Esophagus muscularis mucosa (tissue), 4 donors: ENCODE data around the gene IFFO2. TPM values are rescaled to one million over a fixed set of nuclear protein-coding genes. Genes with fewer than 3 reads are reported as not detected.

Experiments used
- DNase-seq: peaks from one replicate; pipeline ENCODE4 v3.0.0-alpha.2; 2017; ENCODE audit errors: extremely low spot score
- H3K27ac ChIP-seq, 4 donors: fragments of 200-600 bp; sonication (generic); replicated peaks in 1 of 4; 1 replicate in 3 of 4; 2 replicates in 1 of 4; pipeline ENCODE4 v1.5.1; 2016 to 2019; ENCODE audit warnings: mild to moderate bottlenecking in 1 of 4
- H3K27me3 ChIP-seq, 4 donors: fragments of 200-600 bp; sonication (generic); one replicate each; pipeline versions ENCODE4 v1.5.1 to v1.6.0; 2016 to 2019
- H3K36me3 ChIP-seq, 4 donors: fragments of 200-600 bp; sonication (generic); one replicate each; pipeline ENCODE4 v1.5.1; 2016 to 2019
- H3K4me1 ChIP-seq, 4 donors: fragments of 200-600 bp; sonication (generic); one replicate each; pipeline ENCODE4 v1.5.1; 2016 to 2019
- H3K4me3 ChIP-seq, 4 donors: fragments of 200-600 bp; sonication (generic); 1 replicate in 2 of 4; 2 replicates in 2 of 4; pipeline ENCODE4 v1.5.1; 2016 to 2019; ENCODE audit warnings: mild to moderate bottlenecking in 4 of 4, moderate library complexity in 1 of 4
- H3K9me3 ChIP-seq, 4 donors: fragments of 200-600 bp; sonication (generic); 1 replicate in 3 of 4; 2 replicates in 1 of 4; pipeline ENCODE4 v1.5.1; 2016 to 2019
- EP300 ChIP-seq: sonication (generic); formaldehyde crosslinking; IDR thresholded peaks from one replicate; pipeline ENCODE4 v1.6.1; 2017; ENCODE audit warnings: antibody characterized with exemption
- POLR2A ChIP-seq: fragments of 450-650 bp; IDR thresholded peaks from one replicate; pipeline ENCODE4 v1.6.1; 2017; ENCODE audit warnings: antibody characterized with exemption, moderate library complexity, mild to moderate bottlenecking, low read depth
- POLR2AphosphoS5 ChIP-seq, 2 donors: sonication (generic); formaldehyde crosslinking; IDR thresholded peaks; one replicate each; pipeline ENCODE4 v1.6.1; 2017; ENCODE audit warnings: antibody characterized with exemption in 2 of 2
- WGBS: methylation state at CpG from one replicate; pipeline ENCODE4 v1.1.5; 2018; 5-methylcytosine and 5-hydroxymethylcytosine counted together
- intact Hi-C: fragments of 100-400 bp; cut with DNase I; formaldehyde crosslinking; loops from one replicate; pipeline ENCODE4 v1.15.1; 2023
- total RNA-seq, 4 donors: library from RNA; depleted of rRNA; stranded (reverse); fragments of >200 nt; gene quantifications; one replicate each; pipeline versions ENCODE4 v1.1.0 to v1.2.1, GENCODE V29; 2016
- TF ChIP-seq, protein P1 (sequence below), 3 experiments: fragments of 200-600 bp in 2 of 3; fragments of 450-650 bp in 1 of 3; sonication (generic) in 2 of 3; IDR thresholded peaks; one replicate each; pipeline ENCODE4 v1.5.1; 2017 to 2019; ENCODE audit warnings: antibody characterized with exemption in 3 of 3, mild to moderate bottlenecking in 2 of 3, moderate library complexity in 1 of 3

The IFFO2 gene
- total RNA-seq, 4 donors from 2014 or later = 9.6 to 40.3 (median 16.3) TPM

DNA sequence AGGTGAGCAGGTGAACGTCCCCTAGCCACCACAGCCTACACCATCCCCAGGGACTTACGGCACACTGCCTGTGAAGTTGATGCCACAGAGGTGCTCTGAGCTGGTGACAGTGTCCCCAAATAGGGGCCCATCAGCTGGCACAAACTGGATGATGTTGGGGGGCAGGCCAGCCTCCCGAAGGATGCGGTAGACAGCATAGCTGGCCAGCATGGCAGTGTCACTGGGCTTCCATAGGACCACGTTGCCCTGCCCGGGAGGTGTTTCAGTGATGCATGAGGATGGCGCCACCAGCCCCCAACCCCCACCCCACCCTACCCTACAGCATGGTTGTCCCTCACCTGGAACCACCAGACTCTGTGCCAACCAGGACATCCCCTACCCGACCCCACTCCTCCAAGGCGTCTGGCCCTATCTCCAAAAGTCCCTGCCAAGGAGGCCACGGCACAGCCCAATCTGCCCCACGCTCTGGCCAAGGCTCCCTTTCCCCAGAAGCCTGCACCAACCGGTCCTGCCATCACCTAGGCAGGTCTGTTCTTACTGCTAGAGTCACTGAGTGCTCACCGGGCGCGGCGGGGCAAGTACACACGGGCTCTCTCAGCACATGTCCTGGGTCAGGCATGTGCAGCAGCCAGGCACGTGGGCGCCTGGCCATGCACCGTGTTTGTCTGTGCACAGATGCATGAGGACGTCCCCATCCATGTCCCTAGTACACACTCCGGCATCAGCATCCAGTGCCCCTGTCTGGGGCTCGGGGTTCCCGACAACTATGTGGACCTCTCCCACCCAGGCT lies 74.6 kb downstream of the IFFO2 start:
- Histone ChIP-seq H3K4me1 (no peaks in the 10 kb centered on the region), H3K9me3 (no peaks in the 10 kb centered on the region), H3K4me3 (no peak overlapping the region), H3K27ac (no peak overlapping the region), H3K36me3 (peaks cover 0 to 54% (median 27%) of the 10 kb centered on the region in 4 donors), H3K27me3 (no peaks in the 10 kb centered on the region)
- 91% methylated on average over 16 of the region's 24 CpGs for WGBS
- no peak for DNase-seq
- TF ChIP-seq POLR2A (no peak), EP300 (no peak), POLR2AphosphoS5 (IDR thresholded peaks at IDR 0.05) (no peak)
- TF ChIP-seq, protein P1, sequence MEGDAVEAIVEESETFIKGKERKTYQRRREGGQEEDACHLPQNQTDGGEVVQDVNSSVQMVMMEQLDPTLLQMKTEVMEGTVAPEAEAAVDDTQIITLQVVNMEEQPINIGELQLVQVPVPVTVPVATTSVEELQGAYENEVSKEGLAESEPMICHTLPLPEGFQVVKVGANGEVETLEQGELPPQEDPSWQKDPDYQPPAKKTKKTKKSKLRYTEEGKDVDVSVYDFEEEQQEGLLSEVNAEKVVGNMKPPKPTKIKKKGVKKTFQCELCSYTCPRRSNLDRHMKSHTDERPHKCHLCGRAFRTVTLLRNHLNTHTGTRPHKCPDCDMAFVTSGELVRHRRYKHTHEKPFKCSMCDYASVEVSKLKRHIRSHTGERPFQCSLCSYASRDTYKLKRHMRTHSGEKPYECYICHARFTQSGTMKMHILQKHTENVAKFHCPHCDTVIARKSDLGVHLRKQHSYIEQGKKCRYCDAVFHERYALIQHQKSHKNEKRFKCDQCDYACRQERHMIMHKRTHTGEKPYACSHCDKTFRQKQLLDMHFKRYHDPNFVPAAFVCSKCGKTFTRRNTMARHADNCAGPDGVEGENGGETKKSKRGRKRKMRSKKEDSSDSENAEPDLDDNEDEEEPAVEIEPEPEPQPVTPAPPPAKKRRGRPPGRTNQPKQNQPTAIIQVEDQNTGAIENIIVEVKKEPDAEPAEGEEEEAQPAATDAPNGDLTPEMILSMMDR (IDR thresholded peaks at IDR 0.05) = no peak
- intact Hi-C loops = no loop called here

DNA sequence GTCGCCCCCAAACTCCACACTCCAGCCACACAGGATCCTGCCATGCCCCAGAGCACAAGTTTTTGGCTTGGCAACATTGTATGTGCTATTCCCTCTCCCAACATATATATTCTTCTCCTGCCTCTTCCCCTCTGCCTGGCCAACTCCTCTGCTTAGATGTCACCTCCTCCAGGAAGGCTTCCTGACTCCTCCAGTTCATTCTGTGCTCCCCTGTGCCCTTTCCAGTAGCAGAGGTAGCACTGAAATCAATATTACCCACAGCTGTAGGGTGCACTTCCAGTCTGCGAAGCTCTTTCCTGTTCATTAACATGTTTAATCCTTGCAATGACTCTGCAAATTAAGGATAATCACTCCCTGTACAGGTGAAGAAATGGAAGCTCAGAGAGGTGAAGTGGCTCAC lies 75.3 kb downstream of the IFFO2 start:
- TF ChIP-seq, protein P1 (IDR thresholded peaks at IDR 0.05) = no peak
- TF ChIP-seq POLR2AphosphoS5 (IDR thresholded peaks at IDR 0.05) (no peak), POLR2A (no peak), EP300 (no peak)
- H3K27ac ChIP-seq = no peak overlapping the region
- no peaks in the 10 kb centered on the region for H3K27me3 ChIP-seq
- no peaks in the 10 kb centered on the region for H3K4me1 ChIP-seq
- peaks cover 0 to 55% (median 28%) of the 10 kb centered on the region in 4 donors for H3K36me3 ChIP-seq
- H3K9me3 ChIP-seq = no peaks in the 10 kb centered on the region
- intact Hi-C loops = no loop called here
- 100% methylated on average over 2 of the region's 2 CpGs for WGBS
- no peak overlapping the region for H3K4me3 ChIP-seq
- DNase-seq = no peak

DNA sequence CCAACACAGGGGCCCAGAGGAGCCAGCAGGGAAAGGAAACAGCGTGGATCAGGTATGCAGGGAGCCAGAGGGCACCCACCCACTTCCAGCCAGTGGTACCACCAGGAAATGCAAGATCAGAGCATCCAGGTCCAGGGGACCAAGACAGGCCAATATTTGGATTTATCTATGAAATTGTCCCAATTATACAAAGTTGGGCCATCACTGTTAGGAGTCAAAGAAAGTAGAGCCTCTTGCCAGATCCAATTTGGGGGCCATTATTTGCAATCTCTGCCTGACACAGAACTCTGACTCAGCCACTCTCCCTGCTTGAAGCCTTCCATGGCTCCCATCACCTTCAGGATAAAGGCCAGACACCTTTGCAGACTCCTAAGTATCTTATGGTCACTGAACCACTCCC lies 75.9 kb downstream of the IFFO2 start:
- H3K9me3 ChIP-seq = no peaks in the 10 kb centered on the region
- intact Hi-C loops = no loop called here
- TF ChIP-seq POLR2AphosphoS5 (IDR thresholded peaks at IDR 0.05) = no peak
- TF ChIP-seq POLR2A = no peak
- no peak for TF ChIP-seq EP300
- TF ChIP-seq, protein P1 (IDR thresholded peaks at IDR 0.05) = no peak
- H3K36me3 ChIP-seq = peaks cover 0 to 52% (median 28%) of the 10 kb centered on the region in 4 donors
- no peak overlapping the region for H3K27ac ChIP-seq
- peaks cover 0 to 2% (median 0%) of the 10 kb centered on the region in 4 donors for H3K4me1 ChIP-seq
- H3K27me3 ChIP-seq = no peaks in the 10 kb centered on the region
- H3K4me3 ChIP-seq = no peak overlapping the region
- no peak for DNase-seq
- WGBS = 100% methylated on average over 1 of the region's 1 CpG

DNA sequence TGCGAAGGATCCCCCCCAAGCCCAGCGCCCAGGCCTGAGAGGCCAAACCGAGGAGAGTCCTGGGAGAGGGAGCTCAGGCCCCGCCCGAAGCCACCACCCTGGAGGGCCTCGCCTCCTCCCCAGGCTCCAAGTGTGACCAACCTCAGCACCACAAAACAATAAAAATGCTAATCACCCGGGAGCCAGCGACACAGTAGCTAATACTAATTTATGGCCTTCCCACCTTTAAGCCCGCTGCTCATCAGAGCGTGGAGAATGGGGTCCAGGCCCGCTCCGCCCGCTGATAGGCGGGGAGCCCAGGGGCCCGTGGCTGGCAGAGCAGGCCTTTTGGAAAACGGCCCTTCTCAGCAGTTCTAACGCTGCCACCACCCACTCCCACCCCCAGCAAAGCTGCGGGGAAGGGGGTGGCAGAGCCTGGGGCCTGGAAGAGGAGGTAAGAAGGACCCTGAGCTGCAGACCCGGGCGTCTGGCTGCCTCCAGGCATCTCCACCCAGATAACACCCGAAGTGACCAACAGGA lies 76.6 kb downstream of the IFFO2 start:
- H3K4me3 ChIP-seq = no peak overlapping the region
- no peak for TF ChIP-seq POLR2AphosphoS5 (IDR thresholded peaks at IDR 0.05)
- TF ChIP-seq, protein P1 (IDR thresholded peaks at IDR 0.05) = no peak
- no peak for TF ChIP-seq POLR2A
- no peak for TF ChIP-seq EP300
- no peaks in the 10 kb centered on the region for H3K9me3 ChIP-seq
- peaks cover 3 to 9% (median 7%) of the 10 kb centered on the region in 4 donors for H3K4me1 ChIP-seq
- no peaks in the 10 kb centered on the region for H3K27me3 ChIP-seq
- no peak for DNase-seq
- H3K27ac ChIP-seq = no peak overlapping the region
- intact Hi-C loops = no loop called here
- H3K36me3 ChIP-seq = peaks cover 0 to 49% (median 24%) of the 10 kb centered on the region in 4 donors
- WGBS = 83% methylated on average over 5 of the region's 21 CpGs
